Vagina (tissue), 2 donors: ENCODE measurements around the gene ARHGAP40. TPM values are rescaled to one million over a fixed set of nuclear protein-coding genes. Genes with fewer than 3 reads are reported as not detected.

Source experiments
- DNase-seq, 2 donors: peaks; one replicate each; pipeline ENCODE4 v3.0.0-alpha.2; 2017; ENCODE audit errors: extremely low spot score in 2 of 2
- H3K27ac ChIP-seq: fragments of 200-600 bp; sonication (generic); one replicate; pipeline ENCODE4 v1.5.1; 2019
- H3K27me3 ChIP-seq: fragments of 200-600 bp; sonication (generic); one replicate; pipeline ENCODE4 v1.5.1; 2019
- H3K36me3 ChIP-seq, 2 donors: fragments of 200-600 bp; sonication (generic); one replicate each; pipeline ENCODE4 v1.5.1; 2017 to 2019
- H3K4me1 ChIP-seq: fragments of 200-600 bp; sonication (generic); one replicate; pipeline ENCODE4 v1.5.1; 2019
- H3K4me3 ChIP-seq, 2 donors: fragments of 200-600 bp; sonication (generic); 1 replicate in 1 of 2; 2 replicates in 1 of 2; pipeline ENCODE4 v1.5.1; 2016 to 2019
- H3K9me3 ChIP-seq: fragments of 200-600 bp; sonication (generic); one replicate; pipeline ENCODE4 v1.5.1; 2019
- CTCF ChIP-seq, 3 experiments: fragments of 450-650 bp in 2 of 3; fragments of 200-600 bp in 1 of 3; sonication (generic) in 1 of 3; IDR thresholded peaks; one replicate each; pipeline ENCODE4 v1.5.1; 2017 to 2019; ENCODE audit warnings: antibody characterized with exemption in 3 of 3, mild to moderate bottlenecking in 2 of 3, moderate library complexity in 2 of 3
- POLR2A ChIP-seq, 2 donors: fragments of 450-650 bp; IDR thresholded peaks; one replicate each; pipeline ENCODE4 v1.6.1; 2017; ENCODE audit warnings: antibody characterized with exemption in 2 of 2, mild to moderate bottlenecking in 2 of 2, moderate library complexity in 2 of 2
- POLR2AphosphoS5 ChIP-seq, 2 donors: sonication (generic); formaldehyde crosslinking; IDR thresholded peaks; one replicate each; pipeline ENCODE4 v1.9.0; 2017; ENCODE audit warnings: antibody characterized with exemption in 2 of 2, mild to moderate bottlenecking in 2 of 2, low read depth in 1 of 2; ENCODE audit not compliant: insufficient read depth in 1 of 2
- intact Hi-C: fragments of 100-400 bp; cut with DNase I; formaldehyde crosslinking; loops from one replicate; pipeline ENCODE4 v1.15.1; 2023
- total RNA-seq: library from RNA; depleted of rRNA; stranded (reverse); fragments of >200 nt; gene quantifications from one replicate; pipeline ENCODE4 v1.2.3, GENCODE V29; 2016

ARHGAP40 gene
- total RNA-seq, 1 donor from 2014 or later: 21.9 TPM

GRCh38 chr20:38680500-38681306, 79.1 kb downstream of the ARHGAP40 start:
- Histone ChIP-seq H3K27me3 (no peaks in the 10 kb centered on the region), H3K9me3 (no peaks in the 10 kb centered on the region), H3K4me3 (no peak overlapping the region), H3K4me1 (no peaks in the 10 kb centered on the region), H3K27ac (no peak overlapping the region), H3K36me3 (no peaks in the 10 kb centered on the region)
- TF ChIP-seq POLR2A (IDR thresholded peaks at IDR 0.05) (no peak), CTCF (IDR thresholded peaks at IDR 0.05) (no peak), POLR2AphosphoS5 (IDR thresholded peaks at IDR 0.05; ENCODE audit: insufficient read depth in 1 of 2, low read depth in 1 of 2) (no peak)
- no peak for DNase-seq
- intact Hi-C loops: no loop called here

- Histone ChIP-seq H3K27me3 (no peaks in the 10 kb centered on the region), H3K9me3 (no peaks in the 10 kb centered on the region), H3K27ac (no peak overlapping the region), H3K4me3 (no peak overlapping the region), H3K36me3 (no peaks in the 10 kb centered on the region), H3K4me1 (no peaks in the 10 kb centered on the region)
- DNase-seq: no peak
- no peak for TF ChIP-seq POLR2A (IDR thresholded peaks at IDR 0.05)
- no peak for TF ChIP-seq POLR2AphosphoS5 (IDR thresholded peaks at IDR 0.05; ENCODE audit: insufficient read depth in 1 of 2, low read depth in 1 of 2)
- TF ChIP-seq CTCF (IDR thresholded peaks at IDR 0.05): no peak
- intact Hi-C loops: no loop called here
Measured at GRCh38 chr20:38685271-38685670, 83.7 kb downstream of the ARHGAP40 start.

- no peaks in the 10 kb centered on the region for H3K36me3 ChIP-seq
- intact Hi-C loops: no loop called here
- no peaks in the 10 kb centered on the region for H3K27me3 ChIP-seq
- no peak overlapping the region for H3K4me3 ChIP-seq
- no peak for DNase-seq
- H3K27ac ChIP-seq: no peak overlapping the region
- H3K4me1 ChIP-seq: no peaks in the 10 kb centered on the region
- H3K9me3 ChIP-seq: no peaks in the 10 kb centered on the region
- no peak for TF ChIP-seq POLR2A (IDR thresholded peaks at IDR 0.05)
- no peak for TF ChIP-seq POLR2AphosphoS5 (IDR thresholded peaks at IDR 0.05; ENCODE audit: insufficient read depth in 1 of 2, low read depth in 1 of 2)
- no peak for TF ChIP-seq CTCF (IDR thresholded peaks at IDR 0.05)
Measured at GRCh38 chr20:38685853-38686473, 84.4 kb downstream of the ARHGAP40 start.

GRCh38 chr20:38692436-38693411, 91.1 kb downstream of the ARHGAP40 start:
- intact Hi-C loops: no loop called here
- no peak for DNase-seq
- Histone ChIP-seq H3K4me3 (no peak overlapping the region), H3K27me3 (no peaks in the 10 kb centered on the region), H3K36me3 (no peaks in the 10 kb centered on the region), H3K9me3 (no peaks in the 10 kb centered on the region), H3K4me1 (no peaks in the 10 kb centered on the region), H3K27ac (no peak overlapping the region)
- TF ChIP-seq CTCF (IDR thresholded peaks at IDR 0.05): no peak
- TF ChIP-seq POLR2A (IDR thresholded peaks at IDR 0.05): no peak
- TF ChIP-seq POLR2AphosphoS5 (IDR thresholded peaks at IDR 0.05; ENCODE audit: insufficient read depth in 1 of 2, low read depth in 1 of 2): no peak
